HG03066 (cell line): Measurements from ENCODE around the gene SHC4.
A peak's percentile ranks its signal among the peaks of the same experiment; 100 is the strongest.
"Not testable (repeated sequence)": the region's sequence is repeated elsewhere in the genome, so short reads cannot be mapped to it uniquely, and the experiment has no call there.

Source experiments
- ATAC-seq: cut with Tn5 transposase; IDR thresholded peaks from one replicate; pipeline ENCODE4 v1.9.1; 2021; ENCODE audit warnings: low read depth; ENCODE audit not compliant: unreplicated experiment

The SHC4 gene

GRCh38 chr15:48803877-48804276, 159.8 kb downstream of the SHC4 start:
- no peak for ATAC-seq

GRCh38 chr15:48802867-48803266, 160.9 kb downstream of the SHC4 start:
- no peak for ATAC-seq

- ATAC-seq, result no peak
Measured at GRCh38 chr15:48802257-48802656, 161.5 kb downstream of the SHC4 start.

GRCh38 chr15:48800811-48801455, 162.8 kb downstream of the SHC4 start:
- no peak for ATAC-seq

DNA sequence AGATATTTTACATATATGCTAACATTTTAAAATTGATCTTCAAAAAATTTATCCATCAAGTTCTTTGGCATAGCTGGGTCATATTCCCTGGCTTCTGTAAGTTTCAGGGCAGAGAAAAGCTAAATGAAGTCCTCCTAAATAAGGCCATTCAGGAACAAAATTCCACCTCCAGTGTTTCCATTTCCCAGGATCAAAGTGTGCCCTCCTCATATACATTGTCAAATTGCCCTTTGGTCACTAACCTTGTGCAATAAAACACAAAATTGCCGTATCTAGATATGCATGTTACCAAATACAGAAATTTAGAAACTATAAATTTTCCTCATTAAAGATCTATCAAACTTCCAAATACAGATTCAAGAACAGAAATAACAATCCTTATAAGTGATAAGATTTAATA, 163.5 kb downstream of the SHC4 start:
- no peak for ATAC-seq

DNA sequence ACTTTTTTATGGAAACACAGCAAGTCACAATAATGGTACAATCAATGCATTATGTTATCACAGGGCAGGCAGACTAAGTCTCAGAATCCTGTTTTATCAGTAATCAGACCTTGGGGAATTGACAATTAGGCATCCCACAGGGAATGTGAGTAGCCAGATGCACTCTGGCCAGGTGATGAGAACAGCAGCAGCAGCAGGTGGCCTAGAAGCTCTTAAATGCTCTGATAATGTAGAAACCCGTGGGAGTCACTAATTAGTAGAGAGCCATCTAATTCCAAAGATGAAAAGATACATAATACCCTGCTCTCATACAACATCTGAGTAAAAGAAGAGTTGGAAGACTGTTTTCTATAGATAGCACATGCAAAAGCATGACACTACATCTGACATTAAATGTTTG, 165.4 kb downstream of the SHC4 start:
- no peak for ATAC-seq

DNA sequence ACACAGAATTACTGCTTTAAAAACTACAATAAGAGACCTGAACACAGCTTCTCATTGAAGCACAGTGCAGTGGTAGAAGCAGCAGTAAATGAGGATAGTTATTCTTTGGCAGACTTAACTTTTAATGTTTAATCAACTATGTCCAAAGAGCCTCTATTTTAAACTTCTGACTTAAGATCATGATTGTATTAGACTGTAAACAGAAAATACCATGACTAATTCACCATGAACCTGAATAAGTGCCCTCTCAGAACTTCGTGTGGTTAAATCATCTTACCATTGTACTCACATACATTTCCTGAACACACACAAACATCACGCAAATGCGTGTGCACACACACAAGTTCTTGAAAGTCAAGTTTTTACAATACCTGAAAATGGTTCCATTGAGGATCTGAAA, 166.8 kb downstream of the SHC4 start:
- ATAC-seq, result peak; percentile 32

- no peak for ATAC-seq
Measured at GRCh38 chr15:48796521-48796920, 167.2 kb downstream of the SHC4 start.

DNA sequence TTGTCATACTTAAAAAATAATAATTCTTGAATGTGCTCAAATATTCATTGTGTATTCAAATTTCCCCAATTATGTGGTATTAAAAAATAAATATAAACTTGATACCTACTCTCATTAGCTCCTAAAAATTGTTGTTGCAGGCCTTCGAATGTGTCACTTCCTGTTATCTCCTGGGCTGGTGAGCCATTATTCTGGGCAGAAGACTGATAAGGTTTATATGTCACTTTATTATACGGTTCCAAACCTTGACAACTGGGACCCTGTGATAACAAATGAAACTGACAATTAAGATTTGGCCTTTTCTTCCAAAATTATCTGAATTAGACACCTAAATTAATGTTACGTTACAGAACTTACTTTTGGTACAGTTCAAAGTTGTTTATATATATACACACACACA, 167.8 kb downstream of the SHC4 start:
- ATAC-seq, result no peak

- peak; percentile 90 for ATAC-seq
Measured at GRCh38 chr15:48794697-48795134, 169.0 kb downstream of the SHC4 start.

DNA sequence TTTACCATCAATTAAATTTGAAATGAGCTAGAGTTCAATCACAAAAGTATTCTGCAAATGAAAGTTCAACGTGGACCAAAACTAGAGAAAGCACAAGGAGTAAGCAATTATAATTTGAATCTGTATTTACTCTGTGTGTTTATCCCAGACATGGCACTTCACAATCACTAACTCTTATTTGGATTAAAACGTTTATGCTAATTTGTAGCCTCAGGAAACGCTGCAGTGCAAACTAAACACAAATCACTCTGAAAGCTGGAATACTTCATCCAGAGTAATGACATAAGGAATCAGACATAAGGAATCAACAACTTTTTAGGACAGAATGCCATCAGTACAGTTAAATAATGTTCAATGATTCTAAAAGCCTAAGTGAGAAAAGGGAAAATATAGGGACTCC, 171.3 kb downstream of the SHC4 start:
- ATAC-seq, result no peak

DNA sequence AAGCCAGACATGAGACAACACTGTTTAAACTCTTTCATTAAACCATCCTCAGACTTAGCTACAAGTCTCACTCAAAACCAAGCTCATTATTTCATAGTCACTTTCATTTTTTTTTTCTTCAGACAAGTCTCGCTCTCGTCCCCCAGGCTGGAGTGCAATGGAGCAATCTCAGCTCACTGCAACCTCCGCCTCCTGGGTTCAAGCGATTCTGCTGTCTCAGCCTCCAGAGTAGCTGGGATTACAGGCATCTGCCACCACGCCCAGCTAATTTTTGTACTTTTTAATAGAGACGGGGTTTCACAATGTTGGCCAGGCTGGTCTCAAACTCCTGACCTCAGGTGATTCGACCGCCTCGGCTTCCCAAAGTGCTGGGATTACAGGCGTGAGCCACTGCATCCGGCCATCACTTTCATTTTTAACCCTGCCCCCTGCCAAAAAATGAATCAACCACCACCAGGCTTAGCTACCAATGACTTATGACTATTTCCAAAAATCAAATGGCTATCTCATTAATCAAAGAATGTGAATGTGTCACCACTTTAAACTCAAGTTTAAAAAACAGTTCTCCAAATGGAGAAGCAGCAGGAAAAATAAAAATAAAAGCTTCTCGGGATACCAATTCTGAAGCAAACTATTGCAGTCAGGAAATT, 173.1 kb downstream of the SHC4 start:
- not testable (repeated sequence) for ATAC-seq

DNA sequence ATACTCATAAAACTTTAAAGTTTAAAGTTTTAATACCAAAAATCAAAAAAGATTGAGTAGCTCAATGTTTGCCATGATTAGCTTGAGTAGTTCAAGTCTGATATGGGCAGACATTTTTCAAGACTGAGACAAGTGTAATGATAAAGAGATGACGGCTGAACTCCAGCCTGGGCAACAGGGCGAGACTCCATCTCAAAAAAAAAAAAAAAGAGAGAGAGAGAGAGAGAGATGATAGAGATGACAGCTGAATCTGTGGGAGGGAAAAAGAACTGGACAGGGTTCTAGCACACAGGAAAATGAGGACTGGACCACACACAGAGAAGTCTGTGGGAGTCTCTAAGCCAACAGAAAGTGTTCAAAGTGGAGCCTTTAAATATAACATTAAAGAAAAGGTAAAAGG, 178.0 kb downstream of the SHC4 start:
- ATAC-seq, result no peak

DNA sequence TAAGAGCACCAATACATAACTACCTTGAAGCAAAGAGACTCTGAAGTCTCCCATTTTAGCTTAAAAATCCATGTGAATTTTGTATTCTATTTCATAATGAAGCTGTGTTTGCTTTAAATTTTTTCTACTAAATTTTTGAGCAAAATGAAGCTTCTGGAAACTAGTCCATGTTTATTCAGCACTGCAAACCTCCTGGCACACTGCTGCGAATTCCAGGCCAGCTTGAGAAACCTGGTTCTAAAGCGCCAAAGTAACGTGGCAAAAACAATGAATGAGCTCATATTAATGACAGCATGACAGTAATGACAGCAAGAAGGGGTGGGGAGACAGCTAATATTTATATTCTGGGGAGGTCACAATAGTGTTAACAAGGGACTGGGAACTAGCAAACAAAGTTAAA, 178.5 kb downstream of the SHC4 start:
- ATAC-seq, result no peak

DNA sequence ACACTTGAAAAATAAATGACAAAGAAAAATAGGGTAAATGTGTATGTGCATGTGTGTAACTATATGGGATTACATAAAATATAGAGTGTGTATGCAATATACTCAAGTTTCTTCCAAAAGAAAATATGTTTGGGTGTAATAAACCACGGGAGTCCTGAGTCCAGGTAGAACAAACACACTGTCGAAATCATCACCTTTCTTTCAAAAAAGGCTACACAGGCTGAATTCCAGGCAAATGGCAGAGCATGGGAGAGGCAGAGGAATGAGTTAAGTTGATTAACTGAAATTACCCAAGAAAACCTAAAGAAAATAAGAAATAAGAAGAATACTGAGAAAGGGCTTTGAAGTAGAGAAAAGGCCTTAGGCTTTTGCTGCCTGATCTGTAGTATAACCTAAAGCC, 179.0 kb downstream of the SHC4 start:
- no peak for ATAC-seq

DNA sequence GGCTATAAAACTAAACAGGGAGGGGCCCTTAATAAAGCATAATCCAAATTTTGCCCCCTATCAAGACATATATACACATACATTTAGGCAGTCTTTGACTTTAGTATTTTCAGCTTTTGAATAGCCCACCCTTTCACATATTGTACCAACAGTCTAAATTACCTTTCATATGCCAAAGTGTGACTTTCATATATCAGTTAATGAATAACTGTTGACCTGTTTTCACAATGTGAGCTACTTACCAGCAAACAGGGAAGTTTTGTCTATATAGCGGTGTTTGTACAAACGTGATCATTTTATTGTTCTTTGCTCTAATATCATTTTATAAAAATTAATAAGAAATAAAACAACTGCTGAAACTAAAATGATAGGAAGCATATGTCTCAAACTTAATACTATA, 180.8 kb downstream of the SHC4 start:
- ATAC-seq, result no peak

GRCh38 chr15:48781481-48782081, 182.1 kb downstream of the SHC4 start:
- no peak for ATAC-seq

- no peak for ATAC-seq
Measured at GRCh38 chr15:48781017-48781416, 182.7 kb downstream of the SHC4 start.

GRCh38 chr15:48778331-48778730, 185.4 kb downstream of the SHC4 start:
- no peak for ATAC-seq

GRCh38 chr15:48777645-48778330, 185.9 kb downstream of the SHC4 start:
- no peak for ATAC-seq

- no peak for ATAC-seq
Measured at GRCh38 chr15:48775546-48775945, 188.2 kb downstream of the SHC4 start.

GRCh38 chr15:48774484-48774883, 189.2 kb downstream of the SHC4 start:
- ATAC-seq, result no peak
